SK-N-SH treated with all-trans-retinoic acid at 6 μM for 48 hours (cell line): ENCODE data around the gene AKNA.

Source experiments
- ARNTL ChIP-seq: fragments of 450-650 bp; formaldehyde crosslinking; IDR thresholded peaks from 2 replicates; pipeline ENCODE4 v1.5.0; 2020; ENCODE audit warnings: low read depth, mild to moderate bottlenecking, moderate library complexity, borderline replicate concordance
- BACH2 ChIP-seq: fragments of 250-450 bp; sonication (Bioruptor Pico); IDR thresholded peaks from 2 replicates; pipeline ENCODE4 v1.9.0; 2021; ENCODE audit warnings: mild to moderate bottlenecking, borderline replicate concordance
- OSR1 ChIP-seq: fragments of 250-450 bp; sonication (Bioruptor Pico); IDR thresholded peaks from 2 replicates; pipeline ENCODE4 v1.8.0; 2022; ENCODE audit warnings: moderate library complexity, mild to moderate bottlenecking, inconsistent platforms
- SNAI2 ChIP-seq: fragments of 250-450 bp; sonication (Bioruptor Pico); IDR thresholded peaks from 2 replicates; pipeline ENCODE4 v1.5.0; 2020; ENCODE audit warnings: mild to moderate bottlenecking, moderate library complexity
- TOX ChIP-seq: fragments of 250-450 bp; sonication (Bioruptor Pico); IDR thresholded peaks from 2 replicates; pipeline ENCODE4 v1.8.0; 2021; ENCODE audit warnings: mild to moderate bottlenecking, moderate library complexity, borderline replicate concordance
- ZC3H10 ChIP-seq: fragments of 250-450 bp; sonication (Bioruptor Pico); IDR thresholded peaks from 2 replicates; pipeline ENCODE4 v1.5.1; 2021; ENCODE audit warnings: mild to moderate bottlenecking, moderate library complexity
- ZFP30 ChIP-seq: fragments of 450-650 bp; formaldehyde crosslinking; IDR thresholded peaks from 2 replicates; pipeline ENCODE4 v1.5.0; 2022; ENCODE audit warnings: mild to moderate bottlenecking, moderate library complexity
- ZNF8 ChIP-seq: fragments of 450-650 bp; formaldehyde crosslinking; IDR thresholded peaks from 2 replicates; pipeline ENCODE4 v1.5.0; 2020; ENCODE audit warnings: mild to moderate bottlenecking, moderate library complexity
- TF ChIP-seq, protein P1 (sequence below): fragments of 250-450 bp; sonication (Bioruptor Pico); IDR thresholded peaks from 2 replicates; pipeline ENCODE4 v1.8.0; 2020; ENCODE audit warnings: mild to moderate bottlenecking, moderate library complexity, borderline replicate concordance
- TF ChIP-seq, protein P2 (sequence below): fragments of 250-450 bp; sonication (Bioruptor Pico); IDR thresholded peaks from 2 replicates; pipeline ENCODE4 v1.5.1; 2021; ENCODE audit warnings: mild to moderate bottlenecking, moderate library complexity
- TF ChIP-seq, protein P3 (sequence below): fragments of 250-450 bp; sonication (Bioruptor Pico); IDR thresholded peaks from 2 replicates; pipeline ENCODE4 v1.5.1; 2020; ENCODE audit warnings: low read depth, mild to moderate bottlenecking, moderate library complexity

DNA sequence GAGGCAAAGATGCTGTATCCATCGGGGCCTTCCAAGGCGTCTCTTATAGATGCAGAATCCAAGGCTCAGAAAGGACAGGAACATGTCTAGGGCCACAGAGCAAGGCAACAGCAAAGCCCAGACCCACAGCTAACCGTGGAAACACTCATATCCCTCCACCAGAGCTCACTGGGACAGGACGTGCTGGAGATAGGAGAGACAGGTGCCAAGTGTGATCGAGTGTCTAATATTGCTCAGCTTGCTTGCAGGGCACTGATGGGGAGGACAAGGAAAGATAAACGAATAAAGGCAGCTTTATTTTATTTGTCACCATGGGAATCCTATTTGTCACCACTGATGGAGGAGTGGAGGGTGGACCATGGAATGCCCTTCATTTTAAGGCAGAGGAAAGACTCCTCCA, 44.0 kb upstream of the AKNA start:
- TF ChIP-seq SNAI2 (CRISPR knock-in tag), result no peak
- TF ChIP-seq, protein P1, sequence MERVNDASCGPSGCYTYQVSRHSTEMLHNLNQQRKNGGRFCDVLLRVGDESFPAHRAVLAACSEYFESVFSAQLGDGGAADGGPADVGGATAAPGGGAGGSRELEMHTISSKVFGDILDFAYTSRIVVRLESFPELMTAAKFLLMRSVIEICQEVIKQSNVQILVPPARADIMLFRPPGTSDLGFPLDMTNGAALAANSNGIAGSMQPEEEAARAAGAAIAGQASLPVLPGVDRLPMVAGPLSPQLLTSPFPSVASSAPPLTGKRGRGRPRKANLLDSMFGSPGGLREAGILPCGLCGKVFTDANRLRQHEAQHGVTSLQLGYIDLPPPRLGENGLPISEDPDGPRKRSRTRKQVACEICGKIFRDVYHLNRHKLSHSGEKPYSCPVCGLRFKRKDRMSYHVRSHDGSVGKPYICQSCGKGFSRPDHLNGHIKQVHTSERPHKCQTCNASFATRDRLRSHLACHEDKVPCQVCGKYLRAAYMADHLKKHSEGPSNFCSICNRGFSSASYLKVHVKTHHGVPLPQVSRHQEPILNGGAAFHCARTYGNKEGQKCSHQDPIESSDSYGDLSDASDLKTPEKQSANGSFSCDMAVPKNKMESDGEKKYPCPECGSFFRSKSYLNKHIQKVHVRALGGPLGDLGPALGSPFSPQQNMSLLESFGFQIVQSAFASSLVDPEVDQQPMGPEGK (CRISPR knock-in tag), result no peak
- TF ChIP-seq TOX, result no peak
- TF ChIP-seq ZNF8 (CRISPR knock-in tag), result no peak
- no peak for TF ChIP-seq OSR1 (CRISPR knock-in tag)
- no peak for TF ChIP-seq ZFP30 (CRISPR knock-in tag)
- TF ChIP-seq ARNTL (CRISPR knock-in tag), result no peak
- TF ChIP-seq, protein P2, sequence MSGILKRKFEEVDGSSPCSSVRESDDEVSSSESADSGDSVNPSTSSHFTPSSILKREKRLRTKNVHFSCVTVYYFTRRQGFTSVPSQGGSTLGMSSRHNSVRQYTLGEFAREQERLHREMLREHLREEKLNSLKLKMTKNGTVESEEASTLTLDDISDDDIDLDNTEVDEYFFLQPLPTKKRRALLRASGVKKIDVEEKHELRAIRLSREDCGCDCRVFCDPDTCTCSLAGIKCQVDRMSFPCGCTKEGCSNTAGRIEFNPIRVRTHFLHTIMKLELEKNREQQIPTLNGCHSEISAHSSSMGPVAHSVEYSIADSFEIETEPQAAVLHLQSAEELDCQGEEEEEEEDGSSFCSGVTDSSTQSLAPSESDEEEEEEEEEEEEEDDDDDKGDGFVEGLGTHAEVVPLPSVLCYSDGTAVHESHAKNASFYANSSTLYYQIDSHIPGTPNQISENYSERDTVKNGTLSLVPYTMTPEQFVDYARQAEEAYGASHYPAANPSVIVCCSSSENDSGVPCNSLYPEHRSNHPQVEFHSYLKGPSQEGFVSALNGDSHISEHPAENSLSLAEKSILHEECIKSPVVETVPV (CRISPR knock-in tag), result no peak
- no peak for TF ChIP-seq BACH2 (CRISPR knock-in tag)
- TF ChIP-seq ZC3H10, result no peak
- TF ChIP-seq, protein P3, sequence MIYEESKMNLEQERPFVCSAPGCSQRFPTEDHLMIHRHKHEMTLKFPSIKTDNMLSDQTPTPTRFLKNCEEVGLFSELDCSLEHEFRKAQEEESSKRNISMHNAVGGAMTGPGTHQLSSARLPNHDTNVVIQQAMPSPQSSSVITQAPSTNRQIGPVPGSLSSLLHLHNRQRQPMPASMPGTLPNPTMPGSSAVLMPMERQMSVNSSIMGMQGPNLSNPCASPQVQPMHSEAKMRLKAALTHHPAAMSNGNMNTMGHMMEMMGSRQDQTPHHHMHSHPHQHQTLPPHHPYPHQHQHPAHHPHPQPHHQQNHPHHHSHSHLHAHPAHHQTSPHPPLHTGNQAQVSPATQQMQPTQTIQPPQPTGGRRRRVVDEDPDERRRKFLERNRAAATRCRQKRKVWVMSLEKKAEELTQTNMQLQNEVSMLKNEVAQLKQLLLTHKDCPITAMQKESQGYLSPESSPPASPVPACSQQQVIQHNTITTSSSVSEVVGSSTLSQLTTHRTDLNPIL, result no peak
